ENCODE results near the gene PKP4.

- TF ChIP-seq CTCF (conservative IDR thresholded peaks at IDR 0.05; ENCODE audit: low read depth, low read length) (no peak), EZH2 (IDR thresholded peaks at IDR 0.05; ENCODE audit: borderline replicate concordance, low read depth, low read length, poor library complexity, severe bottlenecking) (no peak)
Measured at GRCh38 chr2:158651358-158652057, 194.8 kb downstream of the PKP4 start.

All from A673 (cell line).